Myocyte (in vitro differentiated cells): ENCODE measurements around the gene EIF3D. TPM values are rescaled to one million over a fixed set of nuclear protein-coding genes. Genes with fewer than 3 reads are reported as not detected.

Experiments
- DNase-seq: peaks from one replicate; pipeline ENCODE4 v3.0.0-alpha.2; 2012; ENCODE audit warnings: low read depth
- total RNA-seq: library from RNA; depleted of rRNA; stranded (reverse); fragments of >200 nt; gene quantifications from 2 replicates; pipeline ENCODE4 v1.2.3, GENCODE V29; 2014

EIF3D gene
- total RNA-seq, 1 donor from 2014 or later: 408 TPM

DNA sequence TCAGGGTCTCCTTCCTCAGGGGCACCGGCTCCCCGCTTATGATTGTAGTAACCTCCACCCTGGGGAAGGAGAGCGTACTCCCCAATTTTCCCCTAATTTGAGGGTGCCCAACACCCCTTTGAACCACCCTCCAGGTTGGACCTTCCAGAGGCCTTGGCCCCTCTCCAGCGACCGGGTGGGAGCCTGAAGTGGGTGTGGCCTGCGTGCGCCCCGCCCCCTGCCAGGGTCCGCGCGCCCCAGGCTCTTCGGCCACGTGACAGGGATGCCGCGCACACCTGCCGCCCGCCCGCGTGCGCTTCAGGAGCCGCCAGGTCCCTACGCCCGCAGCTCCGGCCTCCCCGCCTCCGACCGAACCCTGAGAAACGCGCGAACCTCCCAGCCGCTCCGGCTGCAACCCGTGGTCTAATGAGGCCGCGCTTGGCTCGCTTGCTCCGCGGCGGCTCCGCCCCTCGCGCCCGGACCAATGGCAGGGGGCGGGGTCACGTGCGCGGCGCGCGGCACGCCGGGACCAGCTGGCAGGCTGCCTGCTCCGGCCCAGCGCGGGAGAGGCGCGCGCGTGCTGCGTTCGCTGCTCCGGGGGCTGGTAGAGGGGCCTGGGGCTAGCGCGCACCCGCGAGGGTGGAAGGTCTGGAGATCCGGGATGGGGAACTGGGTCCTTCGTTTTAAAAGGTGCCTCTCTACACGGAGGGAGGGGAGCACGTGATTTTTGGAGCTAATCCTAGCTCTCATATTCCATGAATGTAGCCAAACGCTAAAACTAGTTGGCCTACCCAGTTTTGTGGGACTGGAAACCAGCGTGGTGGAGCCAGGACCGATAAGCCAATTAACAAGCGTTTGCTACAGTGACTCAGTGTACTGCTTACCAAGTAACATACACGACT, 22.1 kb downstream of the EIF3D start, which contains the start of gene FOXRED2:
TSS of gene FOXRED2 (minus strand) at position 404 of the 881 bp plus-strand sequence. CDS start 618 bp downstream, outside the sequence.
- peak; percentile 82 for DNase-seq

DNA sequence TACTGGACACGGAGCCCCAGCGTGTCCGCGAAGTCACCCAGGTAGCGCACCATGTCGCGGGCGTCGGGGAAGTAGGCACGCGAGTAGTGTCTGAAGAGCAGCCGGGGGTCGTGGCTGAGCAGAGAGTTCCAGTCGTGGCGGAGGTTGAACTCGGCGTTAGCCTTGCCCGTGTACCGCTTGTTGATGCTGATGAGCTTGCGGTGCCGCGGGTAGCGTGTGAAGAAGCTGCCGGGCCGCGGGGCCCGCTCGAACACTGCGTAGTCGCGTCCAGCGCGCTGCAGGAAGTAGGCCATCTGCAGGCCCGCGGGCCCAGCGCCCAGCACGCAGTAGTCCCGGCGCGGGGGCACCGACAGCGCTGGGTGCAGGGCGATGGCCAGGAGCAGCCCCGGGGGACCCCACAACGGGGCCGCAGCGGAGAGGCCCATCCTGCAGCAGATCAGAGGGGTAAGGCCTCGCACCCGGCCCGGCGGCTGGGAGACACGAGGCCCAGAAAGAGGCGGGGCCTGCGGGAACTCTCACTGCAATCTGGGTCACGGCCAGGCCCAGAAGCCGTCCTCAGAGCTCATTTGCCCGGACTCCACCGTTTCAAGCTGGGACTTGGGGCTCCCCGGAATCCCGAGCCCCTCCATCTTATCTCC, 22.8 kb downstream of the EIF3D start:
- DNase-seq: no peak

DNA sequence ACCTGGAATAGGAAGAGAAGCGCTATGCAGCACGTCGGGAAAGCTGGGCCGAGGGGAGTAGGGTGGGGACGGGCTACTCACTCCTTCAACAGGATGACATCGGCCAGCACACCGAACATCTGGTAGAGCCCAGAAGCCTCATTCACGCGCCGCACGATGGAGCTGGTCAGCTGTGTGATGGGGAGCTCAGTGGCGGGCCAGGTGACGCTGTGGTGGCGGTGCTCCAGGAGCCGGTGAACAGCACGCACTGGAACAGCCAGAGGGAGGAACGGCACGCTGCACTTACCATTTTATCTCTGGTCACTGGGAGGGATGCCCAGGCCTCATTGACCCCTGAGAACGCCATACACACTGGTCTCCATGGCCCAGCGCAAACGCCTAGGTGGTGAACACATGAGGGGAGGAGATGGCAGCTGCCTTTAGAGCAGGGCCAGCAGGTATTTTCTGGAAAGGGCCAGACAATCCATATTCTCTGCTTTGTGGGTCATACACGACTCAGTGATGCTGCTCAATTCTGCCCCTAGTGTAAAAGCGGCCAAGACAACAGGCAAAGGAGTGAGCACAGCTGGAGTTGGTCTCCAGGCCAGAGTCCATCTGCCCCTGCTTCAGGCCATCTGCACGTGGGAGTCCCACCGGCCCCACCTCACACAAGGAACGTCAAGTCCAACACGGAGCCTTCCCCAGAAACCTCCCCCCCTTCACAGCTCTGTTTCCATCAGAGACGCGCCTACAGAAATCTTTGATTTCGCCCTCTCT, 30.9 kb downstream of the EIF3D start:
- no peak for DNase-seq

DNA sequence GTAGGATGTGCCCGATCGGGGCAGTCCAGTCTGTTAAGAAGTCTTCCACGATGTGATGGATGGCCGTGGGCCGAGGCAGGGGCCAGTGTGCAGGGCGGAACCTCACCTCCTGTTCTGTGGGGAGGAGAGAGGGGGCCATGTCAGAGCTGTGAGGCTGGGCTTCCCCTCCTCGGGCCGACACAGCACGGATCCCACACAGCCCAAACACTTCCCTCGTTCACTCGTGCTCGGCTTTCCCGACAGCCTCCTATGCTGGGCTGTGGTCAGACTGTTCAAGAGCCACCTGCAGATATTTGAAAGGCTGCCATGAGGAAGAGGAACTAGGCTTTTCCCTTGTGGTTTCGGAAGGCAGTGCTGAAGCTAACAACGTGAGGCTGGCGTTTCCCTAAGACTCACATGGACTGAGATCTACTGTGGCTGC, 35.3 kb downstream of the EIF3D start:
- DNase-seq: no peak

DNA sequence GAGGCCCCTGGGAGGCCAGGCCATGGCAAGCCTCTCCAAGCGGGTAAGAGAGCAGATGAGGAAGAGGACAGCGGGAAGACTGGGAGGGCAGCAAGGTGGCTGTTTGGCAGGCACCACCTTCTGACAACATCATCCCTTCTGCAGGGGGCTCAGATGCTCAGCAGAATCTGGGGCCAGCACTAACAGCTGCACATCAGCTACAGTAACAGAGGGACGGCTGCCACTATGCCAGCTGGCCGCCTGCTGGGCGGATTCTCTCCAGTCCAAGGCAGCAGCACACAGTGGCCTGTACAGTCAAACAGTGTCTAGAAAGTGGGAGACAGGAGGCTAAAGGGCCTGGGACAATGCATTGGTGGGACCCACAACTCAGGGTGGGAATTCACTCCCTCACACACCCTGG, 36.9 kb downstream of the EIF3D start:
- peak; percentile 56 for DNase-seq

DNA sequence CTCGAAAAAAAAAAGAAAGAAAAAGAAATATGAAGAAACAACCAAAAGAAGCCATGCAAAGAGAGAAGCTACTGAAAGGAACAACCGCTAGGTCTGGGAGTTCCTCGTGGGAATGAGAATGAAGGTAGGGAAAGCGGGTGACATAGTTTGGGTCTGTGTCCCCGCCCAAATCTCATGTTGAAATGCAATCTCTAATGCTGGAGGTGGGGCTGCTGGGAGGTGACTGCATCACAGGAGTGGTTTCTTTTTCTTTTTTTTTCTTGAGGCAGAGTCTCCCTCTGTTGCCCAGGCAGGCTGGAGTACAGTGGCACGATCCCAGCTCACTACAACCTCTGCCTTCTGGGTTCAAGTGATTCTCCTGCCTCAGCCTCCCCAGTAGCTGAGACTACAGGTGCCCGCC, 37.8 kb downstream of the EIF3D start:
- DNase-seq: no peak

DNA sequence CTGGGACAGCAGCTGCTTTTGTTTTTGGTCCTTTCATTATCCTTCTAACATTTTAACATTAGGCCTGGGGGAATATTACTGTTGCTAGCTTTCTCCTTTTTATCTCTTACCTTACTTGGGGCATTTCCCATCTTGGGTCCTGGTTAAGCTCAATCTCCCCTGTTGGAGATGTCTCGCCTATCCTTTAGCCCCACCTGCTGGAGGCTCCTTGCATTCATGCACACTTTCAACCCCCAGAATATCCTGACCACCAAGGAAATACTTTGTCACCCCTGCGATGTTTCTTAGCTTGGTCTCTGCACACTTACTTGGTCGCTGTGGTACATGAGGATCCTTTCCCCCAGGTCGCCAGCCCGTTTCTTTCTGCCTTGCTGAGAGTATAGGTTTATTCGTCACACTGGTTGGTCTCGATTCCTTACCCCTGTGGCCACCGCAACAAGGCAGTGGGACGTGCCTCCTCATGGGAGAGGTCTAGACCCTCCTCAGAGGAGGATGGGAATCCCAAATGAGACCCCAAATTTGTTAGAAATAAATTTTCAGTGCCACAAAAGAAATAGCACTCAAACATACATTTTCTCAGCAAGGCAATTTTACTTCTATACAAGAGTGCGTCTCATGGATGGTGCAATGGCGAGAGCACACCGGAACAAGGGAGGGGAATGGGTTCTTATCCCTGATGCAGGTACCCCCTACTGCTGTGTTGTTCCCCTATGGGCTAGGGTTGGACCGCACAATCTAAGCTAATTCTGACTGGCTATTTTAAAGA, 42.2 kb downstream of the EIF3D start:
- peak; percentile 59 for DNase-seq

DNA sequence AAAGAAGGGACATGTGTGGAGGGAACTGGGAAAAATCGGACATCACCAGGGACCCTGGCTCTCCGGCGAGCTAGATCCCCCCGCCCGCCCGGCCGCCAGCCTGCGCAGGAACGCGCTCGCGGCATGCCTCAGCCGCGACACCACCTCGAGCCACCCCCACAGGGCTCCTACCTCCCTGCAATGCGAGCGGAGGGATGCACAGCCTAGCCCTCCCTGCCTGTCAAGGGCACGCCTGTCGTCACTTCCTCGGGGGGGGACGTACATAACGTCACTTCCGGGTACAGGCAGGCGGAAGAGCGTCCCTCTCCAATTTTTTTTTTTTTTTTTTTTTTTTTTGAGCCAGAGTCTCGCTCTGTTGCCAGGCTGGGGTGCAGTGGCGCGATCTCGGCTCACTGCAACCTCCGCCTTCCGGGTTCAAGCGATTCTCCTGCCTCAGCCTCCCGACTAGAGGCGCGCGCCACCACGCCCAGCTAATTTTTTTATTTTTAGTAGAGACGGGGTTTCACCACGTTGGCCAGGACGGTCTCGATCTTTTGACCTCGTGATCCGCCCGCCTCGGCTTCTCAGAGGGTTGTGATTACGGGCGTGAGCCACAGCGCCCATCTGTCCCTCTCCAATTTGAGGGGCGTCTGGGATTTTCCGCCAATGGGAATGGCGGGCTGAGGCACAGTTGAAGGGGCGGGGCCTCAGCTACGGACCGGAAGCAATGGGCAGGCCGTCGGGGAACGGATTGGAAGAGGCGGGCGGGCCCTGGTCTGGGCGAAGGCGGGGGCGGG, 47.4 kb downstream of the EIF3D start, which contains the start of gene TXN2:
TSS of gene TXN2 (minus strand) at position 248 of the 776 bp plus-strand sequence. CDS start 803 bp downstream, outside the sequence.
- peak; percentile 98 for DNase-seq

DNA sequence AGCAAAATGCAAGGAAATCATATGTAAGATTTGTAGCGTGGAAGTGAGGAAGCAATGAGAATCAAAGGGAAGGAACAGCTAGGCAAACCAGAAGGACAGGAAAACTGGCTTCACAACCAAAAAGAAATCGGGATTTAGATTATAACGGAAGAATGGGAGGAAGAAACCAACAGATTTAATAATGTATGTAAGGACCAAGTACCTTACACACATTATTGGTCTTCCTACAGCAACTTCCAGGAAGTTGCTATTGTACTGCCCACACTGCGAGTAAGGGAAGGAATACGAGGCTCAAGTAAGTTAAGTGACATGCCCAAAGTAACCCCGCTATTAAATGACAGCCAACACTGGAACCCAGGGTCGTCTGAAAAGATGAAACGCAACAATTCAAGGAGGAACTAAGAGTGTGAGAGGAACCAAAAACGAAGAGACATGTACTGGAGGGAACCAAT, 48.0 kb downstream of the EIF3D start:
- no peak for DNase-seq

DNA sequence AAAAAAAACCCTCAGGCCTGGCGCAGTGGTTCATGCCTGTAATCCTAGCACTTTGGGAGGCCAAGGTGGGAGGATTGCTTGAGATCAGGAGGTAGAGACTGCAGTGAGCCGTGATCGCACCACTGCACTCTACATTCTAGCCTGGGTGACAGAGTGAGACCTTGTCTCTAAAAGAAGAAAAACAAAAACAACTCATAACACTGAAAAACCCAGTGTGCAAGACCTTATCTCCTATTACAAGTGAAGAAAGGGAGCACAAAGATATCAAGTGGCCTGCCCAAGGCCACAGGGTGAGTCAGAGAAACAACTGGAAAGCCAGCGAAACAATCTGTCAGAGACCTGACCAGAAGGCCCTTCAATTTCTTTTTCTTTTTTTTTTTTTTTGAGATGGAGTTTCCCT, 50.0 kb downstream of the EIF3D start:
- peak; percentile 90 for DNase-seq

DNA sequence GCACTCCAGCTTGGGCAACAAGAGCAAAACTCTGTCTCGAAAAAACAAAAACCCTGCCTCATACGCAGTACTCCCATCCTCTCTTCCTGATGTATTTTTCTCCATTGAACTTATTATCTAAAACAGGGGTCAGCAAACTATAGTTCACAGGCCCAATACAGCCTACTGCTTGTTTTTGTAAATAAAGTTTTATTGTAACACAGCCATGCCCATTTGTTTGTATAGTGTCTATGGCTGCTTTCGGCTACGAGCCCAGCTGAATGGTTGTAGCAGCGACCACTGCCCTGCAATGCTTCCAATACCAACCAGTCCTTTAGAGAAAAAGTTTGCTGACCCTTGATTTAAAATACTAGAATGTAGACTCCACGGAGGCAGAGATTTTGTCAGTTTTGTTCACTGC, 53.6 kb downstream of the EIF3D start:
- no peak for DNase-seq

DNA sequence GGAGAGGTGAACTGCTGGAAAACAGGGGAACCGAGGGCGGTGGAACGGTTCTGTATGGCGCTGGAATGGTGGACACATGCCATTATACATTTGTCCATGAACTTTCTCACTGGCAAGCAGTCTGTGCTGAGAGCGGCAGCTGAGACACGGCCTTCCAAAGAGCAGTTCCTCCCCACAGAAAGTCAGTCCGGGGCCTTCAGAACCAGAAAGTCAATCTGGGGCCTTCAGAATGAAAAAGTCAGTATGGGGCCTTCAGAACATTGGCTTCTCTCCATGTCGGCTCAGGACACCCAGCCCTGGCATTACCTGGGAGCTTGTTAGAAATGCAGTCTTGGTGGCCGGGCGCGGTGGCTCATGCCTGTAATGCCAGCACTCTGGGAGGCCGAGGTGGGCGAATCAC, 56.3 kb downstream of the EIF3D start:
- DNase-seq: no peak

DNA sequence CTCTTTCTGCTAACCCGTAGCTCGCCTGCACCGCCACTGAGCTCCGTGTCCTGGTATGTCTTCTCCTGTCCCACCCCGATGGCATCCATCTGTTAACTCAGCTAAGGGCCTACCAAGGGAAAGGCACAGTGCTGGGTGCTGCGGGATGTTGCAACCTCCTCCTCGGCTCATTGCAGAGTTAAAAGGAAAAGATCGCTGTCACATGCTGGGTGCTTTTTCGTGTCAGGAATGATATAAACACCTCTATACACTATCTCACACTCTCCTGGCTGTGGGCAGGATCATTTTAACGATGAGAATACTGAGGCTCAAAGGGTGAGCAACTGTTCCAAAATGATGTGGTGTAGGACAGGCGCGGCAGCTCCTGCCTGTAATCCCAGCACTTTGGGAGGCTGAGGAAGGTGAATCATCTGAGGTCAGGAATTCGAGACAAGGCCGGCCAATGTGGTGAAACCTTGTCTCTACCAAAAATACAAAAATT, 57.6 kb downstream of the EIF3D start:
- peak; percentile 70 for DNase-seq

DNA sequence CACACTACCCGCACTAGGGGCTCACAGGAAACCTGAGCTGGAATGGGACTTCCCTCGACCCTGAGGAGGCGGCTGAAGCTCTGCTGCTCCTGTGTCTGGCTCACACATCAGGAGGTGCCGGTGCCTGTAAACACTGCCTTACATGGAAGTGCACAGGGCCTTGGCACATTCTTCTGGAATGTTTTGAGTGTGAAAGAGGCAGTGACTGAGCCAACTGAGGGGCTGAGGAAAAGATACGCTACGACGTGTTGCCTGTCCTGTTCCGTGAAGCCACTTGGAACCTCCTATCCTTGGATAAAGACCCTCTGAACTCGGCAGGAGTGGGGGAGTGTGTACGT, 58.0 kb downstream of the EIF3D start:
- DNase-seq: no peak

DNA sequence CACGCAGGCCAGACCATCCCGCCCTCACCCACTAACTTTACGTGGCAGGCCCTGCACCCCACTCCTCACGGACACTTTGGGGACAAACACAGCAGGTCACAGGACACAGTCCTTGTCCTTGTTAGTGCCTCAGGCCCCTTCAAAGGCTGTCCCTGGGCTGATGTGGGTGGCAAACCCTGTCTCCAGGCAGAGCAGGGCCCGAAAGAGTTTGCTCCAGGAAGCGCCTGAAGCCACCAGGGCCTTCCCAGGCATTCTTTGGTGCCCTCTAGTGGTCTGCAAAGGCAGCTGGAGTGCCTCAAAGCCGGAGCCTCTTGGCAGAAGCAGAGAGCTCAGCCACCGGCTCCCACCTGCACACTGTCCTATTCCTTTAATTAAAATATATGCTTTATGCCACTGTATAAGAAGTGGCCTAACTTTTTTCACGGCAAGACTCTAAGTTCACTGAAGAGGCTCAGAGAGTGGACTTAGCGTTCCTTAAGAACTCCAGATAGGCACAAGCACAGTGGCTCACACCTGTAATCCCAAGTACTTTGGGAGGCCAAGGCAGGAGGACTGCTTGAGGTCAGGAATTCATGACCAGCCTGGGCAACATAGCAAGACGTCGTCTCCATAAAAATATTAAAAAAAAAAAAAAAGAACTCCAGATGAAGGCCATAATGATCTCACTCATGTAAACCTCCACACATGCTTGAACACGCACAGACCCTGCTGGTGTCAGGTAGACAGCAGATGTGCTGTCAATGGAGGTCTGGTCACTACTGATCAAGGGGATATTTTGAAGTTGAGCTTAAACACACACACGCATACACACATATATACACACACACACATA, 58.6 kb downstream of the EIF3D start:
- peak; percentile 93 for DNase-seq

DNA sequence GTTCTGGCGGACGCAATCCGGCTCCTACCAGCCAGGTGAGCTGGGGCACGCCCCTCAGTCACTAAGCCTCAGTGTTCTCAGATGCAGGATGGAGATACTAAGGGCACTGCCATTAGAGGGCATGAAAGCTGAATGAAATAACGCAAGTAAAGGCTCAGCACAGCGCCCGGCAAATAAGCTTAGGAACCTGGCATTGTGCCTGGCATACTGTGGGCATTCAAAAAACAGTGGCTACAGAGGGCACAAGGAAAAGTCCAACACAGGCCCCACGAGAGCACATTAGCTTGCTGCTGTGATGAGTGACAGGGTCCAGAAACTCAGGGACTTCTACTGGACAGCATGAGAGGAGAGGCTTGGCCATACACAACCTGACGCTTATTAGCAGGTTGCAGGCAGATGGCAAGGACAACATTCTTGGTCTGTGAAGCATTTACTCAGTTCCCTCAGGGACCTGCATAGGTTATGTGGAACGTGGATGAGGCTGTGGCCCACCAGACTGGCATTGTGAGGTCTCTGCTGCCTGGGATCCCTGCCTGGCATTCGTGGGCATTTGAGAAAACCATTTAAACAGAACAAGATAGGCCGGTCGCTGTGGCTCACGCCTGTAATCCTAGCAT, 59.8 kb downstream of the EIF3D start:
- peak; percentile 90 for DNase-seq

DNA sequence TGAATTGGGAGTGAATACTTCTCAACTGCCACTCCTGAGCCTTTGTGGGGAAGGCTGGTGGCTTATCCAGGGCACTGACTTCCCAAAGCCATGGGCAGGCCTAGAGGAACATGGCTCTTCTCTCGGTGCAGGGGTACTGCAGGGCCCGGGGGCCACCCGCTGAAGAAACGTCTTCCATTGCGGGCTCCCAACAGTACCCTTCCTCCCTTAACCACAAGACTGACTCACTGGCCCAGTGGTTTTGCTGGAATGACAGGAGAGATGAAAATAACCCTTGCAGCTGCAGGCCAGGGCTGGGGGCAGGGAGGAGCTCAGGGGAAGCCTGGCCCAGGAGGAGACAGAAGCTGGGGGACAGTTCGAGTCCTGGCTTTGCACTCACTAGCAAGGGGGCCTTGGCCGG, 61.0 kb downstream of the EIF3D start:
- DNase-seq: peak; percentile 99

DNA sequence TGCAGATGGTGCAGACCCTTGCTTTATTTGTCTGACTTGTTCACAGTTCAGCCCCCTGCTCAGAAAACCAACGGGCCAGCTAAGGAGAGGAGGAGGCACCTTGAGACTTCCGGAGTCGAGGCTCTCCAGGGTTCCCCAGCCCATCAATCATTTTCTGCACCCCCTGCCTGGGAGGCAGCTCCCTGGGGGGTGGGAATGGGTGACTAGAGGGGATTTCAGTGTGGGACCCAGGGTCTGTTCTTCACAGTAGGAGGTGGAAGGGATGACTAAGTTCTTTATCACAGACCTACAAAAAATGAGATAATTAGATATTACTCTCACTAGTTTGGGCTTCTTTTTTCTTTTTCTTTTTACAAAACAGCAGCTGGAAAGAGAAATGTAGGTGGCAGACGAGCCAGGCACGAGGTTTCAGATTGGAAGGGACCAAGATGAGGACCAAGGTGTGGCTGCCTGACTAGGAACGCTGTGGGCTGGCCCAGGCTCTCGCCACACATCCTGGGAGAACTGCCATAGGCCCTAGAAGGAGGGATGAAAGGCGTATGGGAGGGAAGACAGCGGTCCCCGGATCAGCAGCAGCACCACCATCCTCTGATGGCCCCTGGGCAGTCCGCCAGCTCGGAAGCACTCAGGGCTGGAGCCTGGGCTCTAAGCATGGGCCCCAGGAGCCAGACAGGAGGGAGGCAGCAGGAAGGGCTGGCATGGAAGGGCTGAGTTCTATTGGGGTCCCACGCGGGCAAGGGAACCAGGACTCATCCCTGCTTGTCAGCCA, 61.7 kb downstream of the EIF3D start:
- peak; percentile 72 for DNase-seq
